Measurements from ENCODE around the gene LRIG2.
A peak's percentile ranks its signal among the peaks of the same experiment; 100 is the strongest.
"Not testable (repeated sequence)": the region's sequence is repeated elsewhere in the genome, so short reads cannot be mapped to it uniquely, and the experiment has no call there.

The LRIG2 gene, protein sequence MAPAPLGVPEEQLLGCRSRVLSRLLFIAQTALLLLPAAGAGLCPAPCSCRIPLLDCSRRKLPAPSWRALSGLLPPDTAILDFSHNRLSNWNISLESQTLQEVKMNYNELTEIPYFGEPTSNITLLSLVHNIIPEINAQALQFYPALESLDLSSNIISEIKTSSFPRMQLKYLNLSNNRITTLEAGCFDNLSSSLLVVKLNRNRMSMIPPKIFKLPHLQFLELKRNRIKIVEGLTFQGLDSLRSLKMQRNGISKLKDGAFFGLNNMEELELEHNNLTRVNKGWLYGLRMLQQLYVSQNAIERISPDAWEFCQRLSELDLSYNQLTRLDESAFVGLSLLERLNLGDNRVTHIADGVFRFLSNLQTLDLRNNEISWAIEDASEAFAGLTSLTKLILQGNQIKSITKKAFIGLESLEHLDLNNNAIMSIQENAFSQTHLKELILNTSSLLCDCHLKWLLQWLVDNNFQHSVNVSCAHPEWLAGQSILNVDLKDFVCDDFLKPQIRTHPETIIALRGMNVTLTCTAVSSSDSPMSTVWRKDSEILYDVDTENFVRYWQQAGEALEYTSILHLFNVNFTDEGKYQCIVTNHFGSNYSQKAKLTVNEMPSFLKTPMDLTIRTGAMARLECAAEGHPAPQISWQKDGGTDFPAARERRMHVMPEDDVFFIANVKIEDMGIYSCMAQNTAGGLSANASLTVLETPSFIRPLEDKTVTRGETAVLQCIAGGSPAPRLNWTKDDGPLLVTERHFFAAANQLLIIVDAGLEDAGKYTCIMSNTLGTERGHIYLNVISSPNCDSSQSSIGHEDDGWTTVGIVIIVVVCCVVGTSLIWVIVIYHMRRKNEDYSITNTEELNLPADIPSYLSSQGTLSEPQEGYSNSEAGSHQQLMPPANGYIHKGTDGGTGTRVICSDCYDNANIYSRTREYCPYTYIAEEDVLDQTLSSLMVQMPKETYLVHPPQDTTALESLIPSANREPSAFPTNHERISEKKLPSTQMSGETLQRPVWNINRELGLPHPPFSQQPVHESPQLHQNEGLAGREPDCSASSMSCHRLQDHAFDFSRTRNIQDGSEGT

DNA sequence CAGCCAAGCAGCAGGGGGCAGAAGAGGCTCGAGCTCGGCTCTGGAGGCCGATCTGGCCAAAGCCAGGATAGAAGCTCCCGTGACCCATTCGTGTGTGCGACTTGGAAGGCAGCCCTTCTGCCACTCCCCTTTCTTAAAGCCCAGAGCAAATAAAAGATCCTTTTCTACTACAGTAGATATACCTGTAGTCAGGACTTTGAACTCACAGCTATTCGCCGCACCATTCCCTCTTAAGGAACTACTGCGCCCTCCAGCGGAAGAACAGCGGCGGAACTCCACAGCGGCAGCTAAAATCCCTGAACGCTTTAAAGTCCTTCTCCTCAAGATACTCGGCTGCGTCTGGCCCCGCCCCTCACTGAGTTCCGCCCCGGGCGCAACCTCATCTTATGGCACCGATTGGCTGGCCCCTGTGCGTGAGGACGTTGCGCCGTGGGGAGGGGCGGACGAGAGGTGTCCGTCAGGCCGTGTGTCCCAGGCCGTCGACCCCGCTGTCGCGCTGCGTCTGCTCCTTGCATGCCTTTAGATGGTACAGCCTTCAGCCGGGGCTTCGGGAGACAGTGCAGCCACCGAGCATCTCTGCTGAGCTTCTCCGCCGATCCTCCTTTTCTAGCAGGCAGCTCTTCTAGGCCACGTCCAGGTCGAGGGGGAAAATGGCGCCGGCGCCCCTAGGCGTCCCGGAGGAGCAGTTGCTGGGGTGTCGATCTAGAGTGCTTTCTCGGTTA is at the start of gene LRIG2:
LRIG2 (plus strand) TSS at position 442 of the 722 bp plus-strand sequence; CDS start at position 651, 209 bp downstream.
- peak; percentile 99 for DNase-seq

DNA sequence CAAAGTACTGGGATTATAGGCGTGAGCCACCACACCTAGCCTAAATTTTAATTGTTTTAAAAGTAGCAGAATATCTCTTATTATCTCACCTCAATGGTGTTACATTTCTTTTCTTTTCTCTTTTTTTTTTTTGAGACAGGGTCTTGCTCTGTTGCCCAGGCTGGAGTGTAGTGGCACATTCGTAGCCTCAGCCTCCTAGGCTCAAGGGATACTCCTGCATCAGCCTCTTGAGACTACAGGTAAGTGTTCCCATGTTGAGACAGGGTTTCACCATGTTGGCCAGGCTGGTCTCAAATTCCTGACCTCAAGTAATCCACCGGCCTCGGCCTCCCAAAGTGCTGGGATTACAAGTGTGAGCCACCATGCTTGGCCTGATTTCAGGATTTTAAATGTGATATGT is 49.7 kb upstream of the LRIG2 start:
- not testable (repeated sequence) for DNase-seq

DNA sequence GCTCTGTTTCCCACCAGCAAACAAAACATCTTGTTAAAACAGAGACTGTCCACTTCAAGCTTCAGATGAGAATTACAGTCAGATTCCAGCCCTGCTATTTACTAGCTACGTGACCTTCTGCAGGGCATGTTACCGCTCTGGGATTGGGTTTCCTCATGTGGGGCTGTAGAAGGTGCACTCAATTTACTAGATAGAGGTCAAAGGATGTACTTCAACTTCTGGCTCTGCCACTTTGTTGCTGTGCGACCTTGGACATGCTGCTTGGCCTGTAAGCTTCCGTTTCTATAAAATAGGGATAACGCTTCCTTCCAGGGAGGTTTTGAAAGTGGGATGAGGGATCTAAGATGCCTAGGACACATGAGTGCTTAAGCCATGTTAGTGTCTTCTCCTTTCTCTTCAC is 46.0 kb upstream of the LRIG2 start:
- DNase-seq, result no peak

DNA sequence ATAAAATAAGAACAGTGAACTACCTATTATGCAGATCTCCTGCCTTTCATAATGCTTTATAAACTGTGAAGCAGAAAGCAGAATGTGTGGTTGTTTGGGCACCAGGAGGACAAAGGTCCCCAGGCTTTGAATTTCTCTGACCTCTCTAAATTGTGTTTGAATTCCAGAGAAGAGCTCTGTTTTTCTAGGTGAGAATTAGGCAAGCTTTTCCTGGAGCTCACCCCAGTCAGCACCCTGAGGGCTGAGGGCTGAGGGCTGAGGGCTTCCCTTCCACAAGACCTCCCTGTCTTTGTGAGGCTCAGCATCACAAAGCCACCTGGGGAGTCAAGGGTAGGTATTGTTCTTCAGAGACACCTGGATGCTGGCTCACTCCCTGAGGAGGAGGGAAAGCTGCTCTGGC is 45.5 kb upstream of the LRIG2 start:
- DNase-seq, result no peak

DNA sequence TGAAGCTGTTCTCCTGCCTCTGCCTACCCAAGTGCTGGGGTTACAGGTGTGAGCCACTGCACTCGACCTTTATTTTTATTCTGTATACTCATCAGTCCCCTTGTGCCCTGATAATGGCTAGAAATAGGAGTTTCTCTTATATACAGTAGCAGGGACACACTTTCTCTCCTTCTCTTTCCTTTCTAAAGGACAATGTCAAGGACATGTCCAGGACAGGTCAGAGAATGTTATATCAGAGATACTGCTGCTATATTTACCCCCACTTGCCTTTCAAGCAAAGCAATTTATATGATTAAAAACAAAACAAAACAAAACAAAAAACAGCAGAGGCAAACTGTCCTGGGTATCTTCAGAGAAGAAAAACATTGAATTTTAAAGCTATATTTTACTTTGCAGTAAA is 43.2 kb upstream of the LRIG2 start:
- DNase-seq, result no peak

DNA sequence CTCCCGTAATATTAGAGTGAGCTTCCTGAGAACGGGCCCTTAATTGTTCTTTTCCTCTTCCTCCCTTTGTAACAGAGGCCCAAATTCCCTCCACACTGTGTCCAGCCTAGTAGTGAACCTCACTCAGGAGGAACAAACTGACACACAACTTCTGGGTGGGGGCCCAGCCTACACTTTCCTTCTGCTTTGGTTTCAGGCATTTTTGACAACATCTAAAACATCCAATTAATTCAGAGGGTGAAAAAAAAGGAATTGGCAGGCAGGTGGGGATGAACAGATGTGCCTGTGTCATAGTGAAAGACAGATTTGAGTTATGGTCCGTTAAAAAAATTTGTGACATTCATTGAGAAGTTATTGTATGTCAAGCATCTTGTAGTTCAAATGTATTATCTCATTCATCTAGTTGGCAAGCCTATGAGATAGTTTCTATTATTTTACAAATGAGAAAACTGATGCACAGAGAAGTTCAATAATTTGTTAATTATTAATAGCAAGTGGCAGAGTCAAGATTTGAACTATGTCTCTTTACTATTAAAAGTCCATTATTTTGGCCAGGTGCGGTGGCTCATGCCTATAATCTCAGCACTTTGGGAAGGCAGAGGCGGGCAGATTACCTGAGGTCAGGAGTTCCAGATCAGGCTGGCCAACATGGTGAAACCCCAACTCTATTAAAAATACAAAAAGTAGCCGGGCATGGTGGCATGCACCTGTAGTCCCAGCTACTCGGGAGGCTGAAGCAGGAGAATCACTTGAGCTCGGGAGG is 41.6 kb upstream of the LRIG2 start:
- DNase-seq, result no peak

DNA sequence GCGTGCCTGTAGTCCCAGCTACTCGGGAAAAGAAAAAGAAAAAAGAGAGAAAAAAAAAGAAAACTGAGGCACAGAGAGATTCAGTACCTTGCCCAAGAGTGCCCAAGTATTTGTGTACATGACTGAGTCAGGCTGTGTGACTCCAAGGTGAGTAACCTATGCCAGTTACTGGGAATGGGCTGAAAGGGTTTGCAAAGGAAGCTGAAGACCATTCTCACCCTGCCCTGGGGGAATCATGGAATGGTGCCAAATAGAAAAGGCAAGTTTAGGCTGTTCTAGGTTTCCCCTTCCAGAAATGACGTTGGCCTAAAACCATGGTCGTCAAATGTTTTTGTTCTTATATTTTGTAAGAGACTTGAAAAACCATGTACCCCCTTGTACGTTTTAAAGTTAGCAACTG is 37.9 kb upstream of the LRIG2 start:
- DNase-seq, result no peak

DNA sequence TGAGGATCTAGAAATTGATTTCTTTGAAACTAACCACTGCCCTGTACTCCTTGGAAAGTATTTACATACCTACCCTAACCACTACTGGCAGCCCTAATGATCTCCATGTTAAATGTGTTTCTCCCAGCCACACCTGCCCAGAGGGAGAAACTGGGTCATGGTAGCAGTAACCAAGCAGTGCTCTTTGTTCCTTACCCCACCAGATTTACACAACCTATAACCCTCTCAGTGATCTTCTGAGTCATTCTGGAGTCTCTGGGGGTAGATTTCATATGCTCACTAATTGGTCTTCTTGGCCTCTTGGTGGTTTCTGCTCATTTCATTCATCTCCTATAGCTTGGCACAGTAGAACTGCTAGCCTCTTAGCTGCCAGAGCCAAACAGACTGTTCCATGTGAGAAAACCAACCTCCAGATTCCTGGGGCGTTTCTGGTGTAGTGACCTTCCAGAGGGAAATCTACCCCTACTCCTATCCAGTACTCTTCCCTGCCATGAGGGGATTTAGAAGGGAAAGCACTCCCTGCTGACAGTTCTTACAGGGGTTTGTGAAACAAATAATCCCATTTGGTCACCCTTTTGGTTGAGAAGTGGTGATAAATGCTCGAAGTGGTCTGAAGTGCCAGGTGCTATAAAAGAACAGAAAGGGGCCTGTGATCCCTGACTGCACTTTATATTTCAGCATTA is 36.2 kb upstream of the LRIG2 start:
- DNase-seq, result no peak

DNA sequence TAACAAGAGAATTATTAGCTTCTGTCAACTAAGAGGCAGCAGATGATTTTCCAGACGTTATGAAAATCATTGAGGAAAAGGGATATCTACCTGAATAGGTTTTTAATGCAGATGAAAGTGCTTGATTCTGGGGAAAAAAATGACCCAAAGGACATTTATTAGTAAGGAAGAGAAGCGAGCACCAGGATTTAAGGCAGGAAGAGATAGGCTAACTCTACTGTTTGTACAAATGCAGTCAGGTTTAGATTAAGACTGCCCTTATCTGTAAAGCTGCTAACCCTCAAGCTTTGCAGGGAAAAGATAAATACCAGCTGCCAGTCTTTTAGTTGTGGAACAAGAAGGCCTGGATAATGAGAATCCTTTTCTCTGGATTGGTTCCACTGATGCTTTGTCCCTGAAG is 33.0 kb upstream of the LRIG2 start:
- DNase-seq, result no peak

DNA sequence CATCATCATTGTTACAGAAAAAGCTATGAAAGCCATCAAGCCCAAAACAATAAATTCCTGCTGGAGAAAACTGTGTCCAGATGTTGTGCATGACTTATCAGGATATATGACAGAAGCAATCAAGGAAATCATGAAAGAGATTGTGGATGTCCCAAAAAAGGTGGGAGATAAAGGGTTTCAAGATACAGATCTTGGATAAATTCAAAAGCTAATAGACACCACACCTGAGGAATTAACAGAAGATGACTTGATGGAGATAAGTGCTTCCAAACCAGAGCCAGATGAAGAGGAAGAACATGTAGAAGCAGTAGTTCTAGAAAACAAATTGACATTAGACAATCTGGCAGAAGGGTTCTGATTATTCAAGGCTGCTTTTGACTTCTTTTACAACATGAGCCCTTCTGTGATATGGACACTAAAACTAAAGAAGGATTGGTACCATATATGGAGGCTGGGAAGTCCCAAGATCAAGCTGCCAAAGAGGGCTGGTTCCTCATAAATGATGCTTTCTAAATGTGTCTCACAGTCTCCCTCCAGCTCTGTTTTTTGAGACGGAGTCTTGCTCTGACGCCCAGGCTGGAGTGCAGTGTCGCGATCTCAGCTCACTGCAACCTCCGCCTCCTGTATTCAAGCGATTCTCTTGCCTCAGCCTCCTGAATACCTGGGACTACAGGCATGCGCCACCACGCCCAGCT is 32.1 kb upstream of the LRIG2 start:
- no peak for DNase-seq

DNA sequence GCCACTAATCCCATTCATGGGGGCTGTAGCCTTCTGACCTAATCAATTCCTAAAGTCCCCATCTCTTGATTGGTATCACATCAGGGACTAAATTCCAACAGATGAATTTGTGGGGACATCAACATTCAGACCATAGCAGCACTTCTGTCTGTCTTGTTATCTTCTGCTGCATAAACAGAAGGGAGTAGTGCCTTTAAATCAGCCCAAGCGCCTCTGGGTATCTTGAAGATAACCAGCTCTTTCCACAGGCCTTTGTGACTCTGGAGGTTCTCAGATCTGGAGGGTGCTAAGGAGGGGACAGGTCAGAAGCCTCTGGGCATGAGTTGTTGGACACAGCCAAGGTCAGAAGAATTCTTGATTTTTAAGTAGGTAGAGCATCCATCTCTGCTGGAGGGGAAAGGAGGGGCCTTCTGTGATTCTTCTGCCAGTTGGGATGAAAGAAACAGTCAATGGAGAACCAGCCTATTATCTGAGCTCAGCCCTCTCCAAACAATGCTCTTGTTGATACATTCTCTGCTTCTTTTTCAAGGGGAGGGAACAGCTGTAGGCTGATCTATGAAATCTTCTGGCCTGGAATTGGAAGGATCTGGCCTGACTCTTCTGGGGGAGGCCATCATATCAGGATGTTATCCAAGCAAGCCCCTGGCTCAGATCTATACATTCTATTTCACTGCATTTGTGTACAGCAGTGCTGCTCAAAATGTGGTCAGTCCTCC is 31.3 kb upstream of the LRIG2 start:
- no peak for DNase-seq

DNA sequence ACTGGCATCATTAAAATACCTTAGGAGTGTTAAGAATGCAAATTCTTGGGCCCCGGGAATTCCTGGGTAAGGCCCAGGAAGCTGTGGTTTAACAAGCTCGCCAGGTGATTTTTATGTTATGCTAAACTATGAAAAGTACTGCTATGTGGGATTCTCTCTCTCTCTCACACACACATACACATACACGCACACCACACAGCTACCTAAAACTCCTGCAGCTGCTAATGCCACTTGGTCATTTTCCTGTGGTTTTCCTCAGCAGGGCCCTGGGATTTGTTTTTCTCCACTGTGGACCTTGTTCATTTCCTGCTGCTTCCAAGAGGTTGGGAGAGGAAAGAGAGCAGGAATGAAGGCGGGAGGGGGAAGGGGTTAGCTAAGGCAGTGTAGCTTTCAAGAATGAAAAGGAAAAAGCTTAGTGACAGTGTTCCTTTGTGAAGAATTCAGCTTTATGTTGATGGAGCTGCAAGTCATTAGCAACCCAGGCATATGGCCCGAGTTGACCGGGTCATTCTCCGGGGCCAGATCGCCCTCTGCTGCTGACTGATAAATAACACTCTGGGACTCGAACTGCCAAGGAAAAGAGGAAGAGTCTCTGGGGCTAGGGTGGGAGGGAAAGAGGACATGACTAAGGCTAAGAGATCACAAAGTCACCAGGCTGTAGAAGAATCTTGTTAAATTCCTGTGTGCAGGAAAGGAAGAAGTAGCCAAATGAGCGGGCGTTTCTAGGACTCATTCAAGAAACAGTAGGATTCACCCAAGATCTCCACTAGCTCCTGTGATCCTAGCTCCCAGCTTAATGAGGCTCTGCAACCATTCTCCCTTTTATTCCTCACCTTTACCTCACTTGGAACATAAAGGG is 30.5 kb upstream of the LRIG2 start:
- peak; percentile 29 for DNase-seq

DNA sequence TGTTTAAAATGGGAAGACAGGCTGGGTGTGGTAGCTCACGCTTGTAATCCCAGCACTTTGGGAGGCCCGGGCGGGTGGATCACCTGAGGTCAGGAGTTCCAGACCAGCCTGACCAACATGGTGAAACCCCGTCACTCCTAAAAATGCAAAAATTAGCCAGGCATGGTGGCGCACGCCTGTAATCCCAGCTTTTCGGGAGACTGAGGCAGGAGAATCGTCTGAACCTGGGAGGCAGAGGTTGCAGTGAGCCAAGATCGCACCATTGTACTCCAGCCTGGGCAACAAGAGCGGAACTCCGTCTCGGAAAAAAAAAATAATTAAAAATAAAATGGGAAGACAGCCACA is 29.9 kb upstream of the LRIG2 start:
- not testable (repeated sequence) for DNase-seq

DNA sequence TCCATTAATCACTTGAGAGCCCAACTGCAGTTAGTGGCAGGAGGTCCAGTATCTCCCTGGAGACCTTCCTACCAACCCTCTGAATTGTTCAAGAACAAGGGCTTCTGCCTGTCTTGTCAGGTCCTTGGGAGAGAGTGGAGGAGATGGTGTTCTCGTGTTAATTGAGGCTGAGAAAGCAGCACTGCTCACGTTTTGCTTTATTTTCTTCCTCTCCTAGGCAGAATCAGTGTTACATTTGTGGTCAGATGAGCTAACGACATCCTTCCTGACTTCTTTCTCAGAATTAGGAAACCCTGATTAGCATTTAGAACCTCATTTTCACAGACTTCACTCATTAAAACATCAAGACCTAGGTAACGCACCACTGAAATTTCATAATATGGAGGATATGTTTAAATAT is 26.4 kb upstream of the LRIG2 start:
- no peak for DNase-seq

DNA sequence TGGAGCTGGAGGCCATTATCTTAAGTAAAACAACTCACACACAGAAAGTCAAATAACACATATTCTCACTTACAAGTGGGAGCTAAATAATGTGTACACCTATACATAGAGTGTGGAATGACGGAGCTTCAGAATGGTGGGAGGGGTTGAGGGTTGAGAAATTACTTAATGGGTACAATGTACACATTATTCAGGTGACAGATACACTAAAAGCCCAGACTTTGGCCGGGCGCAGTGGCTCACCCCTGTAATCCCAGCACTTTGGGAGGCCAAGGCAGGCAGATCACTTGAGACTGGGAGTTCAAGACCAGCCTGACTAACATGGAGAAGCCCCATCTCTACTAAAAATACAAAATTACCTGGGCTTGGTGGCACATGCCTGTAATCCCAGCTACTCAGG is 24.9 kb upstream of the LRIG2 start:
- DNase-seq, result no peak

DNA sequence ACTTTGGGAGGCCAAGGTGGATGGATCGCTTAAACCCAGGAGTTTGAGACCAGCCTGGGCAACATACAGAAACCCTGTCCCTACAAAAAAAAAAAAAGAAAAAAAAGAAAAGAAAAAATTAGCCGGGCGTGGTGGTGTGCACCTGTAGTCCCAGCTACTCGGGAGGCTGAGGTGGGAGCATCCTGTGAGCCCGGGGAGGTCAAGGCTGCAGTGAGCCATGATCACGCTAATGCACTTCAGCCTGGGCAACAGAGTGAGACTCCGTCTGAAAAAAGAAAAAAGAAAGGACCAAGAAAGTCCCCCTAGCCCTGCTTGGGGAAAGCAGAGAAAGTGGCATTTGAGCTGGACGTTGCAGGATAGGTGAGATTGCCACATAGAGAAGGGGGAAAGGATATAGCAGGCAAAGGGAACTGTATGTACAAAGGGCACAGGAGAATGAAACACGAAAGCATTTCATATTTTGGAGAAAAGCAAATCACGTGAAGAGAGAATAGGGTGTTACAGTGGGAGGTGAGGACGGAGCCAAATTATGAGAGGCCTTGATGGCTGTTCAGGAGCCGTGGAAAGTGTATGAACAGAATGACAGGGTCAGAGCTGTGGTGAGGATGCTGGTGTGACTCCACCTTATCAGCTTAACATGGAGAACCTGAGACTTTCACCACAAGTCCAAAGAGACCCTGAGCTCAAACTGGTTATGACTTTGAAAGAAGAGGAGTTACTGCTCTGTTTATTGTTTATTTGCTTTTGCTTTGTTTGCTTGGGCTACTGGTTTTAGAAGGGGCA is 19.5 kb upstream of the LRIG2 start:
- DNase-seq, result no peak

DNA sequence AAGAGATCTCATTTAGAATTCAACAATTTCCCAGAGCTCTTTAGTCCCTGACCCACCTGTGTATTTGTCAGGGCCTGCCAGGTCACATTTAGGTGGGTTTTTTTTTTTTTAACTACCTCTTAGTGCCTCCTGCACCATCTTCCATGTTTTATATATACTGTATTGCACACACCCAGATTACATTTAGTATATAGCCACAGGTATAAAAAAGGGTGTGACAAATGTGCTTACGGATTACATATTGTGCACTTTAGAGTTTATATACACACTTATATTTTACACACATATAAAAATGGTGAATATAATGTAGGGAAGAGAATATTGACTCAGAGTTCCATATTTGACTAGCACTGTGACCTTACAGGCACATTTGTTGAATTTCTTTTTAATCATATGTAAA is 17.4 kb upstream of the LRIG2 start:
- DNase-seq, result no peak

DNA sequence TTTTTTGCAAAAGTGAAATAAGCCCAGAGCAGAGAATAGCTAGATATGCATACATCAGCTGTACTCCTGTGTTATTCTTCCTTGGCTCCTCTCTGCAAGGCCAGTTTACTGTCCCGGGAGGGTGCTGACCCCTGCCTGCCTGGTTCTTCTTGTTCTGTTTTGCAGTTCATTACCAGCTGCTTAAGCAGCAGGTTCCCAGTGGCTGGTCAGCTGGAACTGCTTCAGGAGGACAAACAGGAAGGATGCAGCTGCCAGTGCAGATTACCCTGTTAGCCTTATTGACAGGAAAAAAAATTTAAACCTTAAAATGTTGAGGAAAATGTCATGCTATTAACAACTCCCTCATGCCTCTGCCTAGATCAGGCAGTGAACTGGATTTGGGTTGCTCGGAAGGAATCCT is 16.0 kb upstream of the LRIG2 start:
- no peak for DNase-seq

Data from activated CD4-positive, alpha-beta T cell treated with anti-CD3 and anti-CD28 coated beads for 48 hours (primary cell).